ENCODE measurements around the gene ZSCAN18.

DNA sequence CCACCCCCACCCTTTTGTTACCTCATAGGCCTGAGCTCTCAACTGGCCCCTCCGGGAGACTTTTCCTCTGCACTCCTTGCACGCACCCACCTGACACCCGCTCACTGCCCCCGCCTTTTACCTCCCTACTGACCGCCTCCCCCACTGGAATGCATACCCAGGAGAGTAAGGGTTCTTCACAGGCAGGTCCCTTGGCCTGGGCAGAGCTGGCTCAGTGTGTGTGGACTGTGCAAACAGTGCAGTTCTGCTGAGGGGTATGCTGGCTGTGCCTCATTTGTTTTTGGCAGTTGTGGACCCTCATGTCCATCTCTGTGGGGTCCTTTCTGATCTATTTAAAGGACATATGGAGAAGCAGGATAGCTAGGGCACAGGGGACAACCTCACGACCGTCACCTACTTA is 5.0 kb downstream of the ZSCAN18 start:
- TF ChIP-seq EP300 (IDR thresholded peaks at IDR 0.05; ENCODE audit: low read depth), result no peak
- no peak for TF ChIP-seq POLR2A (IDR thresholded peaks at IDR 0.05)
- TF ChIP-seq, protein P1, sequence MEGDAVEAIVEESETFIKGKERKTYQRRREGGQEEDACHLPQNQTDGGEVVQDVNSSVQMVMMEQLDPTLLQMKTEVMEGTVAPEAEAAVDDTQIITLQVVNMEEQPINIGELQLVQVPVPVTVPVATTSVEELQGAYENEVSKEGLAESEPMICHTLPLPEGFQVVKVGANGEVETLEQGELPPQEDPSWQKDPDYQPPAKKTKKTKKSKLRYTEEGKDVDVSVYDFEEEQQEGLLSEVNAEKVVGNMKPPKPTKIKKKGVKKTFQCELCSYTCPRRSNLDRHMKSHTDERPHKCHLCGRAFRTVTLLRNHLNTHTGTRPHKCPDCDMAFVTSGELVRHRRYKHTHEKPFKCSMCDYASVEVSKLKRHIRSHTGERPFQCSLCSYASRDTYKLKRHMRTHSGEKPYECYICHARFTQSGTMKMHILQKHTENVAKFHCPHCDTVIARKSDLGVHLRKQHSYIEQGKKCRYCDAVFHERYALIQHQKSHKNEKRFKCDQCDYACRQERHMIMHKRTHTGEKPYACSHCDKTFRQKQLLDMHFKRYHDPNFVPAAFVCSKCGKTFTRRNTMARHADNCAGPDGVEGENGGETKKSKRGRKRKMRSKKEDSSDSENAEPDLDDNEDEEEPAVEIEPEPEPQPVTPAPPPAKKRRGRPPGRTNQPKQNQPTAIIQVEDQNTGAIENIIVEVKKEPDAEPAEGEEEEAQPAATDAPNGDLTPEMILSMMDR (IDR thresholded peaks at IDR 0.05), result no peak
- no peak for TF ChIP-seq POLR2AphosphoS5 (IDR thresholded peaks at IDR 0.05)
